Measurements from ENCODE around the gene ERVFRD-1.

ERVFRD-1 gene

GRCh38 chr6:11094411-11094851, 17.1 kb downstream of the ERVFRD-1 start:
- peak overlapping the region; percentile 92 for H3K27ac ChIP-seq (ENCODE audit: extremely low read depth, low read depth, low read length)
- ChIA-PET CTCF (interaction anchor here (0.6 to 1.8 kb wide), 4 partner anchors 24 to 402 kb away, joined by 3 to 4 read pairs (median 3); no protein-coding TSS in a partner anchor), POLR2A (interaction anchor here (0.8 to 1.8 kb wide), 4 partner anchors 11 to 390 kb away, joined by 3 to 6 read pairs (median 4); partner anchors contain the start of gene NEDD9)
- peaks cover 4% of the 10 kb centered on the region; the same call in 1 of the 2 replicates for H3K4me1 ChIP-seq (ENCODE audit: control insufficient read depth, insufficient read depth, low read length)
- peaks cover 0 to 6% of the 10 kb centered on the region in 2 experiments; a peak in 2 of 3 replicates for H3K36me3 ChIP-seq (ENCODE audit: control insufficient read depth in 2 of 2, insufficient read depth in 1 of 2, low read length in 2 of 2)
- no peaks in the 10 kb centered on the region for H3K9me3 ChIP-seq (ENCODE audit: control insufficient read depth, insufficient read depth, low read depth, low read length)
- H3K4me3 ChIP-seq (ENCODE audit: low read depth, low read length): peak overlapping the region; percentile 98
- TF ChIP-seq GFI1B (tag by site-specific recombination; IDR thresholded peaks at IDR 0.05) (peak; percentile 71; the same call in 1 of the 2 replicates), ZFP37 (tag by site-specific recombination; IDR thresholded peaks at IDR 0.05) (no peak), ZIC2 (tag by site-specific recombination; IDR thresholded peaks at IDR 0.05) (0 out of 2 replicates have a peak, but pooled peaks have one; percentile 10), ZBTB1 (tag by site-specific recombination; IDR thresholded peaks at IDR 0.05) (no peak), ZNF561 (tag by site-specific recombination; IDR thresholded peaks at IDR 0.05; ENCODE audit: borderline replicate concordance) (no peak), ZNF623 (tag by site-specific recombination; IDR thresholded peaks at IDR 0.05) (no peak), ELK4 (IDR thresholded peaks at IDR 0.05; ENCODE audit: borderline replicate concordance, low read depth, low read length) (no peak), ZNF600 (tag by site-specific recombination; IDR thresholded peaks at IDR 0.05) (peak; percentile 17; the same call in 1 of the 2 replicates), ZNF239 (tag by site-specific recombination; IDR thresholded peaks at IDR 0.05) (no peak), ZNF10 (tag by site-specific recombination; IDR thresholded peaks at IDR 0.05) (no peak), ZFP41 (tag by site-specific recombination; IDR thresholded peaks at IDR 0.05; ENCODE audit: borderline replicate concordance) (no peak), FEZF1 (tag by site-specific recombination; IDR thresholded peaks at IDR 0.05) (no peak), PRDM1 (tag by site-specific recombination; IDR thresholded peaks at IDR 0.05) (peak; percentile 66; the same call in 1 of the 2 replicates), SP2 (tag by site-specific recombination; IDR thresholded peaks at IDR 0.05) (peak; percentile 27), GLIS2 (tag by site-specific recombination; IDR thresholded peaks at IDR 0.05) (no peak), ZBTB11 (tag by site-specific recombination; conservative IDR thresholded peaks at IDR 0.05; ENCODE audit: low read depth) (no peak), YY1 (tag by site-specific recombination; IDR thresholded peaks at IDR 0.05) (no peak), MEIS1 (CRISPR knock-in tag; IDR thresholded peaks at IDR 0.05; ENCODE audit: borderline replicate concordance) (no peak), ZBTB6 (tag by site-specific recombination; IDR thresholded peaks at IDR 0.05) (no peak), ZNF335 (tag by site-specific recombination; conservative IDR thresholded peaks at IDR 0.05) (no peak; the same call in 1 of the 2 replicates), ZNF660 (tag by site-specific recombination; IDR thresholded peaks at IDR 0.05) (no peak; the same call in 1 of the 2 replicates), ZNF146 (tag by site-specific recombination; IDR thresholded peaks at IDR 0.05) (no peak), ZBTB20 (tag by site-specific recombination; IDR thresholded peaks at IDR 0.05) (no peak; the same call in 1 of the 2 replicates), ZNF544 (tag by site-specific recombination; IDR thresholded peaks at IDR 0.05) (no peak)
- TF ChIP-seq, protein P1, sequence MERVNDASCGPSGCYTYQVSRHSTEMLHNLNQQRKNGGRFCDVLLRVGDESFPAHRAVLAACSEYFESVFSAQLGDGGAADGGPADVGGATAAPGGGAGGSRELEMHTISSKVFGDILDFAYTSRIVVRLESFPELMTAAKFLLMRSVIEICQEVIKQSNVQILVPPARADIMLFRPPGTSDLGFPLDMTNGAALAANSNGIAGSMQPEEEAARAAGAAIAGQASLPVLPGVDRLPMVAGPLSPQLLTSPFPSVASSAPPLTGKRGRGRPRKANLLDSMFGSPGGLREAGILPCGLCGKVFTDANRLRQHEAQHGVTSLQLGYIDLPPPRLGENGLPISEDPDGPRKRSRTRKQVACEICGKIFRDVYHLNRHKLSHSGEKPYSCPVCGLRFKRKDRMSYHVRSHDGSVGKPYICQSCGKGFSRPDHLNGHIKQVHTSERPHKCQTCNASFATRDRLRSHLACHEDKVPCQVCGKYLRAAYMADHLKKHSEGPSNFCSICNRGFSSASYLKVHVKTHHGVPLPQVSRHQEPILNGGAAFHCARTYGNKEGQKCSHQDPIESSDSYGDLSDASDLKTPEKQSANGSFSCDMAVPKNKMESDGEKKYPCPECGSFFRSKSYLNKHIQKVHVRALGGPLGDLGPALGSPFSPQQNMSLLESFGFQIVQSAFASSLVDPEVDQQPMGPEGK (tag by site-specific recombination; IDR thresholded peaks at IDR 0.05): 0 out of 2 replicates have a peak, but pooled peaks have one; percentile 3
- TF ChIP-seq, protein P2, sequence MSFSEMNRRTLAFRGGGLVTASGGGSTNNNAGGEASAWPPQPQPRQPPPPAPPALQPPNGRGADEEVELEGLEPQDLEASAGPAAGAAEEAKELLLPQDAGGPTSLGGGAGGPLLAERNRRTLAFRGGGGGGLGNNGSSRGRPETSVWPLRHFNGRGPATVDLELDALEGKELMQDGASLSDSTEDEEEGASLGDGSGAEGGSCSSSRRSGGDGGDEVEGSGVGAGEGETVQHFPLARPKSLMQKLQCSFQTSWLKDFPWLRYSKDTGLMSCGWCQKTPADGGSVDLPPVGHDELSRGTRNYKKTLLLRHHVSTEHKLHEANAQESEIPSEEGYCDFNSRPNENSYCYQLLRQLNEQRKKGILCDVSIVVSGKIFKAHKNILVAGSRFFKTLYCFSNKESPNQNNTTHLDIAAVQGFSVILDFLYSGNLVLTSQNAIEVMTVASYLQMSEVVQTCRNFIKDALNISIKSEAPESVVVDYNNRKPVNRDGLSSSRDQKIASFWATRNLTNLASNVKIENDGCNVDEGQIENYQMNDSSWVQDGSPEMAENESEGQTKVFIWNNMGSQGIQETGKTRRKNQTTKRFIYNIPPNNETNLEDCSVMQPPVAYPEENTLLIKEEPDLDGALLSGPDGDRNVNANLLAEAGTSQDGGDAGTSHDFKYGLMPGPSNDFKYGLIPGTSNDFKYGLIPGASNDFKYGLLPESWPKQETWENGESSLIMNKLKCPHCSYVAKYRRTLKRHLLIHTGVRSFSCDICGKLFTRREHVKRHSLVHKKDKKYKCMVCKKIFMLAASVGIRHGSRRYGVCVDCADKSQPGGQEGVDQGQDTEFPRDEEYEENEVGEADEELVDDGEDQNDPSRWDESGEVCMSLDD (tag by site-specific recombination; IDR thresholded peaks at IDR 0.05): no peak
- TF ChIP-seq, protein P3, sequence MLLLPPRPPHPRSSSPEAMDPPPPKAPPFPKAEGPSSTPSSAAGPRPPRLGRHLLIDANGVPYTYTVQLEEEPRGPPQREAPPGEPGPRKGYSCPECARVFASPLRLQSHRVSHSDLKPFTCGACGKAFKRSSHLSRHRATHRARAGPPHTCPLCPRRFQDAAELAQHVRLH (tag by site-specific recombination; IDR thresholded peaks at IDR 0.05): no peak
